Endothelial cell of hepatic sinusoid (primary cell): Measurements from ENCODE around the gene EMX1.

Experiments used
- in situ Hi-C: cut with HindIII; loops from 2 replicates; pipeline ENCODE4 v1.10.0; 2017; ENCODE audit warnings: low sequenced_read_pairs

EMX1 gene

GRCh38 chr2:72972352-72973136, 55.2 kb downstream of the EMX1 start:
- in situ Hi-C loops = no loop called here

GRCh38 chr2:72973137-72973535, 55.8 kb downstream of the EMX1 start:
- in situ Hi-C loops = no loop called here

GRCh38 chr2:72973566-72974435, 56.5 kb downstream of the EMX1 start:
- in situ Hi-C loops = no loop called here

- in situ Hi-C loops = no loop called here
Measured at GRCh38 chr2:72974436-72974754, 57.1 kb downstream of the EMX1 start.

- in situ Hi-C loops = no loop called here
Measured at GRCh38 chr2:72975017-72975416, 57.7 kb downstream of the EMX1 start.

GRCh38 chr2:72979896-72980295, 62.6 kb downstream of the EMX1 start:
- in situ Hi-C loops = loop anchor here (10.0 kb wide), 1 partner anchor 105 kb away; no protein-coding TSS in a partner anchor

- in situ Hi-C loops = loop anchor here (10.0 kb wide), 1 partner anchor 104 kb away; no protein-coding TSS in a partner anchor
Measured at GRCh38 chr2:72980535-72981217, 63.4 kb downstream of the EMX1 start.

- in situ Hi-C loops = loop anchor here (10.0 kb wide), 1 partner anchor 103 kb away; no protein-coding TSS in a partner anchor
Measured at GRCh38 chr2:72981536-72981935, 64.2 kb downstream of the EMX1 start.

GRCh38 chr2:72982219-72982618, 64.9 kb downstream of the EMX1 start:
- in situ Hi-C loops = loop anchor here (10.0 kb wide), 1 partner anchor 103 kb away; no protein-coding TSS in a partner anchor

GRCh38 chr2:72982781-72983499, 65.6 kb downstream of the EMX1 start:
- in situ Hi-C loops = loop anchor here (10.0 kb wide), 1 partner anchor 102 kb away; no protein-coding TSS in a partner anchor

- in situ Hi-C loops = loop anchor here (10.0 kb wide), 1 partner anchor 101 kb away; no protein-coding TSS in a partner anchor
Measured at GRCh38 chr2:72983500-72984161, 66.3 kb downstream of the EMX1 start.

- in situ Hi-C loops = loop anchor here (10.0 kb wide), 1 partner anchor 101 kb away; no protein-coding TSS in a partner anchor
Measured at GRCh38 chr2:72984172-72984671, 66.9 kb downstream of the EMX1 start.
